A673 (cell line): ENCODE measurements around the gene PLA2G4B.

Experiments used
- EZH2 ChIP-seq: fragments of 200-600 bp; sonication (generic); IDR thresholded peaks from 2 replicates; pipeline ENCODE4 v1.6.1; 2017; ENCODE audit warnings: borderline replicate concordance, low read depth, mild to moderate bottlenecking, mixed read lengths, antibody characterized with exemption, low read length; ENCODE audit not compliant: poor library complexity, severe bottlenecking
- TF ChIP-seq, protein P1 (sequence below): fragments of 300-800, 200-600 bp; sonication (generic); conservative IDR thresholded peaks from 2 replicates; pipeline ENCODE4 v1.5.1; 2017; ENCODE audit warnings: low read depth, mild to moderate bottlenecking, antibody characterized with exemption, low read length, moderate library complexity, mixed read lengths

DNA sequence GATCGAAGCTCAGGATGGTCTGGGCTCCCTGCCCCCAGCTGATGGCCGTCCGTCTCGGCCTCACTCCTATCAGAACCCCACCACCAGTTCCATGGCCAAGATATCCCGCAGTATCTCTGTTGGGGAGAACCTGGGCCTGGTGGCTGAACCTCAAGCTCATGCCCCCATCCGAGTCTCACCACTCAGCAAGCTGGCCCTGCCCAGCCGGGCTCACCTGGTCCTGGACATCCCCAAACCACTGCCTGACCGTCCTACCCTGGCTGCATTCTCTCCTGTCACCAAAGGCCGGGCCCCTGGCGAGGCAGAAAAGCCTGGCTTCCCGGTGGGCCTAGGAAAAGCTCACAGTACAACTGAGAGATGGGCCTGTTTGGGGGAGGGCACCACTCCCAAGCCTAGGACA is 15.1 kb upstream of the PLA2G4B start:
- TF ChIP-seq, protein P1, sequence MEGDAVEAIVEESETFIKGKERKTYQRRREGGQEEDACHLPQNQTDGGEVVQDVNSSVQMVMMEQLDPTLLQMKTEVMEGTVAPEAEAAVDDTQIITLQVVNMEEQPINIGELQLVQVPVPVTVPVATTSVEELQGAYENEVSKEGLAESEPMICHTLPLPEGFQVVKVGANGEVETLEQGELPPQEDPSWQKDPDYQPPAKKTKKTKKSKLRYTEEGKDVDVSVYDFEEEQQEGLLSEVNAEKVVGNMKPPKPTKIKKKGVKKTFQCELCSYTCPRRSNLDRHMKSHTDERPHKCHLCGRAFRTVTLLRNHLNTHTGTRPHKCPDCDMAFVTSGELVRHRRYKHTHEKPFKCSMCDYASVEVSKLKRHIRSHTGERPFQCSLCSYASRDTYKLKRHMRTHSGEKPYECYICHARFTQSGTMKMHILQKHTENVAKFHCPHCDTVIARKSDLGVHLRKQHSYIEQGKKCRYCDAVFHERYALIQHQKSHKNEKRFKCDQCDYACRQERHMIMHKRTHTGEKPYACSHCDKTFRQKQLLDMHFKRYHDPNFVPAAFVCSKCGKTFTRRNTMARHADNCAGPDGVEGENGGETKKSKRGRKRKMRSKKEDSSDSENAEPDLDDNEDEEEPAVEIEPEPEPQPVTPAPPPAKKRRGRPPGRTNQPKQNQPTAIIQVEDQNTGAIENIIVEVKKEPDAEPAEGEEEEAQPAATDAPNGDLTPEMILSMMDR = no peak
- no peak for TF ChIP-seq EZH2
